T-helper 2 cell treated with Interferon-gamma antibody and Interleukin-4, amounts not matched to agents 5 μg/mL and 100 μg/mL, for 36 hours (primary cell): Measurements from ENCODE around the gene ZNF521.

Experiments used
- DNase-seq: peaks from one replicate; pipeline ENCODE4 v3.0.0; 2021; ENCODE audit warnings: low spot score
- H3K27ac Mint-ChIP-seq: one replicate; pipeline ENCODE4 v1.8.0; 2021; ENCODE audit warnings: mild to moderate bottlenecking, mixed read lengths
- H3K27me3 Mint-ChIP-seq: one replicate; pipeline ENCODE4 v1.8.0; 2021; ENCODE audit warnings: low read depth, mixed read lengths
- H3K36me3 Mint-ChIP-seq: one replicate; pipeline ENCODE4 v1.8.0; 2021; ENCODE audit warnings: low read depth, mixed read lengths
- H3K4me1 Mint-ChIP-seq: one replicate; pipeline ENCODE4 v1.8.0; 2021; ENCODE audit warnings: low read depth, mixed read lengths
- H3K4me3 Mint-ChIP-seq: one replicate; pipeline ENCODE4 v1.8.0; 2022; ENCODE audit warnings: mild to moderate bottlenecking, moderate library complexity, mixed read lengths
- H3K9me3 Mint-ChIP-seq: one replicate; pipeline ENCODE4 v1.8.0; 2021; ENCODE audit warnings: mixed read lengths

ZNF521 gene

GRCh38 chr18:25147877-25148488 lies 204.0 kb downstream of the ZNF521 start:
- H3K27ac Mint-ChIP-seq, result no peak overlapping the region
- H3K9me3 Mint-ChIP-seq, result peaks cover 3% of the 10 kb centered on the region
- no peaks in the 10 kb centered on the region for H3K36me3 Mint-ChIP-seq
- no peaks in the 10 kb centered on the region for H3K27me3 Mint-ChIP-seq
- H3K4me3 Mint-ChIP-seq, result no peak overlapping the region
- H3K4me1 Mint-ChIP-seq, result no peaks in the 10 kb centered on the region
- DNase-seq, result no peak

- no peak for DNase-seq
- no peak overlapping the region for H3K4me3 Mint-ChIP-seq
- H3K4me1 Mint-ChIP-seq, result no peaks in the 10 kb centered on the region
- H3K9me3 Mint-ChIP-seq, result no peaks in the 10 kb centered on the region
- H3K27me3 Mint-ChIP-seq, result no peaks in the 10 kb centered on the region
- H3K36me3 Mint-ChIP-seq, result no peaks in the 10 kb centered on the region
- H3K27ac Mint-ChIP-seq, result no peak overlapping the region
Measured at GRCh38 chr18:25146512-25146910, 205.5 kb downstream of the ZNF521 start.

- Mint-ChIP-seq H3K4me1 (no peaks in the 10 kb centered on the region), H3K27me3 (no peaks in the 10 kb centered on the region), H3K4me3 (no peak overlapping the region), H3K9me3 (no peaks in the 10 kb centered on the region), H3K27ac (no peak overlapping the region), H3K36me3 (no peaks in the 10 kb centered on the region)
- DNase-seq, result no peak
Measured at GRCh38 chr18:25145731-25146511, 206.0 kb downstream of the ZNF521 start.

GRCh38 chr18:25144820-25145219 lies 207.1 kb downstream of the ZNF521 start:
- no peaks in the 10 kb centered on the region for H3K4me1 Mint-ChIP-seq
- no peak overlapping the region for H3K27ac Mint-ChIP-seq
- H3K27me3 Mint-ChIP-seq, result no peaks in the 10 kb centered on the region
- DNase-seq, result no peak
- no peaks in the 10 kb centered on the region for H3K36me3 Mint-ChIP-seq
- H3K4me3 Mint-ChIP-seq, result no peak overlapping the region
- H3K9me3 Mint-ChIP-seq, result no peaks in the 10 kb centered on the region

- no peak overlapping the region for H3K27ac Mint-ChIP-seq
- H3K4me3 Mint-ChIP-seq, result no peak overlapping the region
- no peak for DNase-seq
Measured at GRCh38 chr18:25141886-25142285, 210.1 kb downstream of the ZNF521 start.

GRCh38 chr18:25141399-25141798 lies 210.6 kb downstream of the ZNF521 start:
- Mint-ChIP-seq H3K4me3 (no peak overlapping the region), H3K9me3 (no peaks in the 10 kb centered on the region), H3K27me3 (no peaks in the 10 kb centered on the region)

More at GRCh38 chr18:25141886-25142285, 210.1 kb downstream of the ZNF521 start:
- Mint-ChIP-seq H3K27me3 (no peaks in the 10 kb centered on the region), H3K4me1 (no peaks in the 10 kb centered on the region), H3K36me3 (no peaks in the 10 kb centered on the region), H3K9me3 (no peaks in the 10 kb centered on the region)

GRCh38 chr18:25140962-25141308 lies 211.0 kb downstream of the ZNF521 start:
- no peak for DNase-seq
- H3K27ac Mint-ChIP-seq, result no peak overlapping the region
- no peak overlapping the region for H3K4me3 Mint-ChIP-seq
- H3K4me1 Mint-ChIP-seq, result no peaks in the 10 kb centered on the region
- H3K36me3 Mint-ChIP-seq, result no peaks in the 10 kb centered on the region
- H3K9me3 Mint-ChIP-seq, result no peaks in the 10 kb centered on the region
- H3K27me3 Mint-ChIP-seq, result no peaks in the 10 kb centered on the region

More at GRCh38 chr18:25141399-25141798, 210.6 kb downstream of the ZNF521 start:
- DNase-seq, result no peak
- Mint-ChIP-seq H3K36me3 (no peaks in the 10 kb centered on the region), H3K4me1 (no peaks in the 10 kb centered on the region), H3K27ac (no peak overlapping the region)

- no peak overlapping the region for H3K4me3 Mint-ChIP-seq
- no peak overlapping the region for H3K27ac Mint-ChIP-seq
Measured at GRCh38 chr18:25140124-25140961, 211.6 kb downstream of the ZNF521 start.

DNA sequence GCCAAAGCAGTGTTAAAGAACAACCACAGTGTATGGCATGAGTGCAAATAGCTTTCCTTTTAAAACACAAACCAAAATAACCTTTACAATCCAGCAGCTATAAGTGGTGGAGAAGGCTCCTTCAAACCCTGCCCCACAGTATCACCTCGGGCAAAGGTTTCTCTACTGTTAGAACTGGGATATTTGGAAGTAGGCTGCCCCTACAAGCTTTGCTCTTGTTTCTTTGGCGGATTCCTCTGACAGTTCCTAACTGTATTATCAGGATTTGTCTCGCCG lies 214.8 kb downstream of the ZNF521 start:
- DNase-seq, result no peak

More at GRCh38 chr18:25140124-25140961, 211.6 kb downstream of the ZNF521 start:
- Mint-ChIP-seq H3K36me3 (no peaks in the 10 kb centered on the region), H3K27me3 (no peaks in the 10 kb centered on the region), H3K4me1 (no peaks in the 10 kb centered on the region), H3K9me3 (no peaks in the 10 kb centered on the region)
- no peak for DNase-seq

DNA sequence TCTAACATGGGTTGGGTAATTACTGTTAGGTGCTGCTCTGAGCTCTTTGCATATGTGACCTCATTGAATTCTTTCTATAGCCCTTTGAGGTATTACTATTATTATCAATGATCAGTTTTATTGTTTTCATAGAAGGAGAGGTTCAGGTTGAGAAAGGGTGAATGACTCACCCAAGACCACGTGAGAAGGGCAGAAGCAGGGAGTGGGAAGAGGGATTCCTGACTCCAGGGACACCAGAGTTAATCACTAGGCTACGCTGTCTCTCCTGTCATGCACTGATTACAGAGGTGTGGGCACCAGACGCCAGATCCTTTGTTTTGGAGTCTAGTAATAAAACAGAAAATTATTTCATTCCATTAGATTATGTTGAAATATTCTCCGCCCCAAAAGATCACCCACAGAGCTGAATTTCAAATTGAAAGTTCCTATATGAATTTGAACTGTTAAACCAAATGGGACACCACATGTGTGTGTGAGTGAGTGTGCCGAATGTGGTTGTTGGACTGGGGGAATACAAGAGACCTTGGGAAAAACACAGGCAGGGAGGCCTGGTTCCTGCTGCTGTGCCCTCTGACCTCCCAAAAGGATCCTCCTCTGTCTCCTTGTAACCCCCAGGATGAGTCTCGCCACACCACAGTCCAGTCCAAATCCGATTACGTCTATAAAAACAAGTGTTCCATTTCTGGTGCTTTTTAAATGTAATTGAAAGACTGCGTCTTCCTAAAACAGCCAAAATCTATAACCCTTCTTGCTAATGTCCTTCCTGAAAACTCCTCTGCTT lies 215.4 kb downstream of the ZNF521 start:
- Mint-ChIP-seq H3K4me3 (no peak overlapping the region), H3K36me3 (no peaks in the 10 kb centered on the region), H3K27me3 (no peaks in the 10 kb centered on the region), H3K27ac (no peak overlapping the region), H3K9me3 (no peaks in the 10 kb centered on the region), H3K4me1 (no peaks in the 10 kb centered on the region)
- no peak for DNase-seq

More for the DNA sequence above, 214.8 kb downstream of the ZNF521 start:
- no peaks in the 10 kb centered on the region for H3K9me3 Mint-ChIP-seq
- no peak overlapping the region for H3K27ac Mint-ChIP-seq
- H3K27me3 Mint-ChIP-seq, result no peaks in the 10 kb centered on the region
- H3K4me1 Mint-ChIP-seq, result no peaks in the 10 kb centered on the region
- no peak overlapping the region for H3K4me3 Mint-ChIP-seq
- no peaks in the 10 kb centered on the region for H3K36me3 Mint-ChIP-seq

DNA sequence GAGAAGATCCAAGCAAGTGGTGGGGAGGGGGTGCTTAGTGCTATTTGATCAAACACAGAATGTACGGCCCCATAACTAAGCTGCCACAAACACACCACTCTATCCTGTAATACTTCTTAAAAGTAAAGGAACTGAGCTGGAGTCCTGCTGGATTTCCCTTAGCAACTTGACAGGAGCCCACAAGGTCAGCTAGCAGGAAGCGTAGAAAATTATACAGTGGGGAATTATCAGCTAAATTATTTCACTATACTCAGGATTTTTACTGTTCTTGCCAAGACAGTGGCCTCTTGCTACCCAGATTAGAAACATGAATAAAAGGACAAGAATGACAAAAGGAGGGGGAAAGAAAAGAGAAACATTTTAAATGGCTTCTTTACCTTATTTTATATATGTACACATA lies 217.1 kb downstream of the ZNF521 start:
- Mint-ChIP-seq H3K9me3 (no peaks in the 10 kb centered on the region), H3K4me1 (no peaks in the 10 kb centered on the region), H3K27me3 (no peaks in the 10 kb centered on the region), H3K4me3 (no peak overlapping the region), H3K36me3 (no peaks in the 10 kb centered on the region), H3K27ac (no peak overlapping the region)
- no peak for DNase-seq

DNA sequence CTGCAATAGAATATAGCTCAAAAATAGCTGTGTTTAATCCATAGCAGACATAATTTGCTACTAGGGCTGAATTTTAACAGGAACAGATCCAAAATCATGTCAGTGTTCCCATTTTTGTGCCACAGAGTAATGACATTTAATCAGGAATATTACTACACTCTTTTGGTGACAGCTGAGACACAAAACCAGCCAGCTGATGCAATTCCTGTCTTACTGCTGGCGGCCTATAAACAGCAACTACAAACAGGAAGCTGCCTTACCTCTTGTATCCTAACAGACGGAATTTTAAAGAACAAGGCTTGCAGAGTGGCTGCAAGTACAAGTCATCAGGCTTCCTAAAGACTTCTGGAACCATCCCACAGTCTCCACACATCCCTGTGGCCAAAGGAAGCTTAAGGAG lies 218.1 kb downstream of the ZNF521 start:
- H3K36me3 Mint-ChIP-seq, result no peaks in the 10 kb centered on the region
- H3K4me3 Mint-ChIP-seq, result no peak overlapping the region
- no peak for DNase-seq

DNA sequence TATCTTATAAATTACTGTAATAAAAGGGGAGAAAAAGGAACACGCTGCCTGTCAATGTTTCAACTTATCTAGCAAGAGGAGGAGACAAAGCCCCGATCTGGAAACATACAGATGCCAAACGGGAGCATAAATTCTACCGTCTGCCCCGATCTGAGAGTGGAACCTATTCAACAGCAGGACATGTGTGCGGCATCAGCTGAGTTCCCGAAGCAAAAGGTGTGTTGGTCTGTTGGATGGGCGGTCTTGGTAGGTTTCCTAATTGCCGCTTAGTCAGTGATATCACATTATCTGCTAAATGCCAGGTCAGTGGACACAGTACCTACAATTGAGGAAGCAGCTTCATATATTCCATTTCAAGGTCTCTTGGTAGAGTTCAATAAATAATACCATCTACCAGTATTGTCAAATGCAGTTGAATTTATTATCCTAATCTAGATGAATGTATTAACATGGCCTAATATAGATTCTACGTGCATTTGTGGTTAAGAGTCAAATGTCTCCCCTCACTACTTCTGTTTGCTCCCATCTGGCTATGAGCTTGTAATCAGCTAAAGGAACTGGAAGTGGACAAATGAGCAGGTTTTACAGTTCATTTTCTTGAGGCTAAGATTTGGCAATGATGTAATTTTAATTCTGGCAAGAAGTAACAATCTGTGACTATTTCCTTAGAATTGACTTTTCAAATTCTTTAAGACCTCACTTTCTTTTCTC lies 219.0 kb downstream of the ZNF521 start:
- no peaks in the 10 kb centered on the region for H3K36me3 Mint-ChIP-seq
- H3K4me3 Mint-ChIP-seq, result no peak overlapping the region
- no peaks in the 10 kb centered on the region for H3K4me1 Mint-ChIP-seq
- no peaks in the 10 kb centered on the region for H3K27me3 Mint-ChIP-seq
- DNase-seq, result no peak
- H3K9me3 Mint-ChIP-seq, result no peaks in the 10 kb centered on the region
- H3K27ac Mint-ChIP-seq, result no peak overlapping the region

More for the DNA sequence above, 218.1 kb downstream of the ZNF521 start:
- Mint-ChIP-seq H3K4me1 (no peaks in the 10 kb centered on the region), H3K27ac (no peak overlapping the region), H3K27me3 (no peaks in the 10 kb centered on the region), H3K9me3 (no peaks in the 10 kb centered on the region)
